22Rv1 (cell line): ENCODE measurements around the gene EBF3.

ENCODE experiments used
- H3K27ac ChIP-seq: fragments of 450-650 bp; 2 replicates; pipeline ENCODE4 v1.5.1; 2017
- ZFX ChIP-seq: fragments of 450-650 bp; IDR thresholded peaks from 2 replicates; pipeline ENCODE4 v1.6.1; 2017; ENCODE audit warnings: antibody characterized with exemption, borderline replicate concordance
- TF ChIP-seq, protein P1 (sequence below): fragments of 450-650 bp; IDR thresholded peaks from 2 replicates; pipeline ENCODE4 v1.5.1; 2017; ENCODE audit warnings: mild to moderate bottlenecking

Gene EBF3

DNA sequence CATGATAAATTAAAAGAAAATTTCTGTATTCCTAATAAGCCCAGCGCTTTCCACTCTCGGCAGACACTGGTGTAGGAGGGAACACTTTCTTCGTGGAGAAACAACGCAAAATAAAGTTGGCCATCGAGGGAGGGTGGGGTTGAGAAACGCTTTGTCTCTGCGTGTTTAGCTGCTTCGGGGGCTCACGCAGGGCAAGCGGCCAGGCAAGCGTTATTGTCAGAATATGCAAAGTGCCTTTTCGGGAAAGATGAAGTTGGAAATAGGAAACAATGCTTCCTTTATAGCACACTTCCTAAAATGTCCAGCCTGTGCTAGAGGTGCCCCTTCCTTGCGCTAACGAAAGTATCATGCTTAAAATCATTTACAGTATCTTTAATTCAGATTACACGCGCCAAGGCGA lies 1.9 kb upstream of the EBF3 start:
- TF ChIP-seq, protein P1, sequence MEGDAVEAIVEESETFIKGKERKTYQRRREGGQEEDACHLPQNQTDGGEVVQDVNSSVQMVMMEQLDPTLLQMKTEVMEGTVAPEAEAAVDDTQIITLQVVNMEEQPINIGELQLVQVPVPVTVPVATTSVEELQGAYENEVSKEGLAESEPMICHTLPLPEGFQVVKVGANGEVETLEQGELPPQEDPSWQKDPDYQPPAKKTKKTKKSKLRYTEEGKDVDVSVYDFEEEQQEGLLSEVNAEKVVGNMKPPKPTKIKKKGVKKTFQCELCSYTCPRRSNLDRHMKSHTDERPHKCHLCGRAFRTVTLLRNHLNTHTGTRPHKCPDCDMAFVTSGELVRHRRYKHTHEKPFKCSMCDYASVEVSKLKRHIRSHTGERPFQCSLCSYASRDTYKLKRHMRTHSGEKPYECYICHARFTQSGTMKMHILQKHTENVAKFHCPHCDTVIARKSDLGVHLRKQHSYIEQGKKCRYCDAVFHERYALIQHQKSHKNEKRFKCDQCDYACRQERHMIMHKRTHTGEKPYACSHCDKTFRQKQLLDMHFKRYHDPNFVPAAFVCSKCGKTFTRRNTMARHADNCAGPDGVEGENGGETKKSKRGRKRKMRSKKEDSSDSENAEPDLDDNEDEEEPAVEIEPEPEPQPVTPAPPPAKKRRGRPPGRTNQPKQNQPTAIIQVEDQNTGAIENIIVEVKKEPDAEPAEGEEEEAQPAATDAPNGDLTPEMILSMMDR = no peak
- no peak for TF ChIP-seq ZFX

DNA sequence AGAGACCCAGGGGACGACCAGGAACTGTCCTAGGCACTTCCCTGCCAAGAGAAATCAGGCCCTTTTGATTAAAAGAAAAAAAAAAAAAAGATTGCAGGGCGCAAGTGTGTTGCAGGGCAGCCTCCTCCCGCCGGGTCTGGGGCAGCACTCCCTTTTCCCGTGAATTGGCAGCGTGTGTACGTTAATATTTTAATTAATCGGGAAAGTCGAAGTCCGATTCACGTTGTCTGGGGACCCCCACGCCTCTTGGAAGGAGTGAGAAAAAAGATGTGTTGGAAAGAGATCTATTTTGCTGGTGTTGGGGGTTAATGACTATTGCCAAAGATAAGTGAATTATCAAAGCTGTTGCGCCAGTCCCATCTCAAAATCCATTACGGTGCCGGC lies 1.3 kb upstream of the EBF3 start:
- no peak for TF ChIP-seq ZFX
- TF ChIP-seq, protein P1 = no peak
- no peak overlapping the region for H3K27ac ChIP-seq

More for the DNA sequence above, 1.9 kb upstream of the EBF3 start:
- no peak overlapping the region for H3K27ac ChIP-seq

DNA sequence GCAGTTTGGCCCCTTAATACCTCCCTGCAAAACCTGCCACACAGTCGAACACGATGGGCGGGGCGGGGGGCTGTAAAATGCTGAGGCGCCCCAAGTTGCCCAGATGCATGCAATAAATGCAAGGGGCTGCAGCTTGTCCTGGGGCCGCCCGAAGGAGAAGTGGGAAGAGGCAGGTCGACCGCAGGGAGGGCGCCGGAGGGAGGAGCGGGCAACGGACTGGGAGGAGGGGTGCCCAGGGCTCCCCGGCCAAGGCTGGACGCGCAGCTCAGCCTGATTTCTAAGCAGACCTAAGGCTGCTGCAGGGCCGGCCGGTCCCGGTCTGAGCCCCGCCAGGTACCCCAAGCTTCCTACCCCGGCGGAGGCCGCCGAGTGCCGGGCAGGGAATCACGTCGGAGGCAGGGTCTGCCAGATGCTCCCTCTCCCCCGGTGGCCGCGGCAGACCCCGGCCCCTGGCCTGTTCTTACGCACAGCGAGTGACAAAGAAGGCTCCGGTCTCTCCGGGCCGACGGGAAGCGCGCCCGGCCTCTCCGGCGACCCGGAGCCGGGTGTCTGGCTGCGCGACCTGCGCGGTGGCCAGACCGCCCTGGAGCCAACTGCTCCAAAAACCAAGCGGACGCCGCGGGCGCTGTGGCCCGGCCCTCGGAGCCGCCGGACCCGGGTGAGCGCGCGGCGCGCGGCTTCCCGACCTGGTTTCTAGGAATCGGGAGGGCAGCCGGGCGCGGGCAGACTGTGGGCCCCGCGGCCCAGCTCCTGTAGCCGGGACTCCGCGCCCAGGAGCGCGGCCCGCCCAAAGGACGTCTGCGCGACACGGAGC lies 744 bp upstream of the EBF3 start:
- H3K27ac ChIP-seq = no peak overlapping the region
- no peak for TF ChIP-seq ZFX
- TF ChIP-seq, protein P1 = no peak

DNA sequence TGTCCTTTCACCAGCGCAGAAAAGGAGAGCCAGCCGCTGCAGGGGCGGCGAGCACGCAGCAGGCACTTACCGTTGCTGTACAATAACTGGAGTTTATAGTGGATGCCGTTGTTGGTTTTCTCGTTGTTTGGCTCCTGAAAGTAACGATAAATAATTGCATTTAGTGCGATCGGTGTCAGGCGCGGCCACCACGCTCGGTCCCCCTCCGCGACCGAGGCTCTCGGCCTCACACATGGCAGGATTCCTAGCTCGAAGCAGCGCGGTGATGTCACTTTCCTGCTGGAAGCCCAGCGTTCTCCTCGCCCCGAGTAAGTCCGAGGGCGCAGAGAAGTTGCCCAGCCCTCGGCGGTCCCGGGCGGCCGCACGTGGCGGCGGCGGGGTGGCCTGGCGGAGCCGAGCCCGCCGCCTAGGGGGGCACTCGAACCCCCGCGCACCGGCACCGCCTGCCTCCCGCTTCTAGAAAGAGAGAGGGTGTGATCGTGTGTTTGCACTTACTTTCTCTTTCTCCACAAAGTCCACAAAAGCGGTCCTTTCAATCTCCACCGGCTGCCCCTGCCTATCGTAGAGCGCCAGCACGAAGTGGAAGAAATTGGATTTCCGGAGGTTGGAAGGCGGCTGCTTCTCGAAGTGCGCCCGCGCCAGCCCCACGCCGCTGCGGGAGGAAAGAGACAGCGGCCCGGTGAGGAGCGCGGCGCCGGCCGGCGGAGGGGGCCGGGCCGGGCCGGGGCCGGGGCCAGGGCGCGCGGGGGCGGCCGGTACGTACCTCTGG lies 1.0 kb downstream of the EBF3 start:
- no peak overlapping the region for H3K27ac ChIP-seq
- no peak for TF ChIP-seq ZFX
- TF ChIP-seq, protein P1 = no peak

DNA sequence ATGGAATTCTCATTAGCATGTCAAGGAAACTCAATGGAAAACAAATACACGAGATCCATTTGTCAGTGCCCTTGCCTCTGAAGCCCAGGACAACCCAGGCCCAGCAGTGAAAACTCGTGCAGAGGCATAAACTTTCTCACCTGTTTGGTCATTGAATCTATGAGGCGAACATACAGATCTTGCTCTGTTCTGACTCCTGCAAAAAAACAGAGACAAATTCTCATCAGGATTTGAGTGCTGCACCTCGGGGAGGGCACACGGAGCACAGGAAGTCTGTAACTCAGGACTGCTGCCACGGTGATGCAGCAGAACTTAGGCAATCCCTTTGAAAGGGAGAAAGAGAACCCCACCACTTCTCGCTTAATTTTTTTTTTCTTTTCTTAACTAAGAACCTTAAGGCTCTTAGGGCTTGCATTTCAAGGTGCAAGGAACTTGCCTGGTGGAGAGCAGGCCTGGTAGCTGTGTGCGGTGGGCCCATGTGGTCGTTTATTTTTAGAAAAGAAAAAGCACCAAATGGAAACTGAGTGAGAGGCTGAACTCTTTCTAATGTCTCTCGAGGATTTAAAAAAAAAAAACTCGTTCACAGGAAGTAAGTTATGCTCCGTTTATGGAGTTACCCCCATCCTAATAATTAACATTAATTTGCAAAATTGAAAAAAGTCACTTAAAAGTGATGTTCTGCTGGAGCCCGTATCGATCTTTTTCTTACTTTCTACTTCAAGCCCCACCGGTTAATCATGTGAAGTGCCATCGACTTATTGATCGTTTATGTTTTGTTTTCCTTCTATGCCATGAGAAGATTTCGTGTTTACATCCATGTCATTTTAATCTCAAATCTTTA lies 1.8 kb downstream of the EBF3 start:
- no peak overlapping the region for H3K27ac ChIP-seq
- TF ChIP-seq, protein P1 = no peak
- no peak for TF ChIP-seq ZFX

DNA sequence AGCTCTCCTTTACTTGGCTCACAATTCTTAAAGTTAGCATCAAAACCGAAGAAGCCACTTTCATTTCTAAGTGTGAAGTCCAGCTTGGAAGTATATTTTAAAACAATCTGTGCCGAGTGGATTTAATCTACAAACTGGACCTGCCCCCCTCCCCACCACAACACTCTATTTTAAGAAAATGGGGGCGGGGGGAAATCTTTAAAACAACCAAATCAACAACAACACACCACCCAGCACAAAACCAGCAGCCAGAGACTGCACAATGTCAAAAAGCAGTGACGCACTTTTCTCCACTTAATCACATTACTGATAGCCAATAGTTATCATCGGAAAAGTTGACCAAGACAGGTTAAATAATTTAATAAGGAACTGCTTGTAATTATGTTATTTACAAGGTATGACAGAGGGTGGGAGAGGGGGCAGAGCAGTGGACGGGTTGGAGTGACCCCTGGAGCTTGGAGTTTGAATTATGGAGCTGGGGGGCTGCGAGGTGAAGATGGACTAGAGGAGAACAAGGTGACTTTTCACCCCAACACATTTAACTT lies 2.8 kb downstream of the EBF3 start:
- no peak overlapping the region for H3K27ac ChIP-seq
- TF ChIP-seq ZFX = no peak
- TF ChIP-seq, protein P1 = no peak
